GM19452 (cell line): ENCODE data around the gene TCF4.

Source experiments
- ATAC-seq: cut with Tn5 transposase; IDR thresholded peaks from one replicate; pipeline ENCODE4 v1.9.1; 2021; ENCODE audit not compliant: unreplicated experiment

Gene TCF4

GRCh38 chr18:55213586-55213985 is 374.4 kb downstream of the TCF4 start:
- no peak for ATAC-seq

DNA sequence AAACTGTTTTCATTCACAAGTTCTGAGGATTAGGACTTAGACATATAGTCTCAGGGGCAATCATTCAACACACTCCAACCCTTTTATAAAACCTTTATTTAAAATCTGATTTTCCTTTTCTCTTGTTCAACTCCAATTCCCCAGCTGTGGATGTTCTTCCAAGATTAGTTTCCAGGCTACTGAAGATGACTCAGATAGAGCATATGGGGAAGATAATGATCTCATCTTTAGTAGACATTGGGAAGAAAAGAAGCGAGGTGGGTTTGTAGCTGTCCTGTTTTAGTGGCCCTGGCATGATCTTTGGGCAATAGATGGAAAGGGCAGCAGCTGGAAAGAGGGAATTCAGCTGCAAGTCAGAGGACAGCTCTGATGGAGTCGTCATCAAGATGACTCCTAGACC is 381.1 kb downstream of the TCF4 start:
- ATAC-seq = no peak

- ATAC-seq = no peak
These were observed 385.6 kb downstream of the TCF4 start for GRCh38 chr18:55202232-55202917.

DNA sequence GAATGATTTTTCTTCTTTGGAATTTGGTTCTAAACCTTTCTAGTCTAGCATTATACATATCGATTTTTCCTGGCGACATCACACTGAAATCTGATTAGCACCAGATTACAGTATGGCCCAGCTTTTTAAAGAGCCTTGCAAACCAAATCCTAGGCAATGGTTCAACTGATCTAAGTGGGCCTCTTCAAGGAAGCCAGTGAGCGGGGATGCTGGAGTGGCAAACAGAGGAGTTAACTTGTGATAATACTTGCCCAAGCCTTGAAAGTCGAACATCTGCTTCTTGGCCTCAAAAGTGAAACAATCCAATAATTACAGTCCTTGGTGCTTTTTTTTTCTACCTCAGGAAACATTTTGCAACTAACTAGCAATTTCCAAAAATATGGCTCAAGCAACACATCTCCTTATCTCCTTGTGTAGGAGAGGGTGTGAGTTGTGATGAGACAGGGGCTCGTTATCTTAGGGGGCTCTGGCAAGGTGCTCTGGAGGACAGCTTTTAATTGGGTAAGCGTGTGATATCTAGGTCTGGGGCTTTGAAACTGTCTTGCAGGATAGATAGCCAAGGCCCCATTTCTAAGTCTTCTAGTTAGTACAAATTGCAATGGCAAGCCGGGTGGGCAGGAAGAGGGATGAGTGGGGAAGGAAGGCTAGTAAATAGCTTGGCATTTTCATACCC is 388.6 kb downstream of the TCF4 start:
- no peak for ATAC-seq

GRCh38 chr18:55195863-55196262 is 392.1 kb downstream of the TCF4 start:
- no peak for ATAC-seq

DNA sequence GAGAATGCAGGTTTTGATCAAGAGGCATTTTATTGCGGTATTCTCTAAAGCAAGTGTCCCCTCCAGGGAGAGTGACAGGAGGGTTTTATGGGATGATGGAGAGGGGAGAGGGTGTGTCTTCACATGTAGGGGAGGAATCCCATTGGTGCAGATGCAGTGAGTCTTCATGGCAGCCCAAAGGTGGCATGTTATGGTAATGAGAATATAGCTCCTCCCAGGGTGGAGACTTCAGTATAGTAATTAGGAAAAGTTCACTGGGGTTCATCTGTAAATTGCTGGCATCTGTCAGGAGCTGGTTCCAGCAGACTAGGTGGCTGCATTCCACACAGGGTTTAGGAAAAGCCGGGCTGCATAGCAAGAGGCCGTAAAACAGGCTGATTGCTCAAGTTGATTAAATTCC is 398.0 kb downstream of the TCF4 start:
- ATAC-seq = no peak

- ATAC-seq = no peak
These were observed 401.4 kb downstream of the TCF4 start for GRCh38 chr18:55186588-55186987.

DNA sequence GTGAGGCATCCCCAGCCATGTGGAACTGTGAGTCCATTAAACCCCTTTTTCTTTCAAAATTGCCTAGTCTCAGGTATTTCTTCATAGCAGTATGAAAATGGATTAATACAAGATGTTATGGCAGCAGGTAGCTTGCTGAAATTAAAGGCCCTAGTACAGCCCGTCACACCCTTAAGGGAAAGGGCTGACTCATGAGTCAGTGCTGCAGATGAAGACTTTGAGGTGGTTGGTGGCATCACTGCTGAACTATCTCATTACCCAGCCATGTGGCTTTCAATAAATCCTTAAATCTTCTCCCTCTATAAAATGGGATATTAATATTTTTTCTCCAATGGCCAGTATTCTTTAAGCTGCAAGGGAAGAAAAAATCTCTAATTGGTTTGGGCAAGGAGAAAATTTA is 402.6 kb downstream of the TCF4 start:
- ATAC-seq = no peak

DNA sequence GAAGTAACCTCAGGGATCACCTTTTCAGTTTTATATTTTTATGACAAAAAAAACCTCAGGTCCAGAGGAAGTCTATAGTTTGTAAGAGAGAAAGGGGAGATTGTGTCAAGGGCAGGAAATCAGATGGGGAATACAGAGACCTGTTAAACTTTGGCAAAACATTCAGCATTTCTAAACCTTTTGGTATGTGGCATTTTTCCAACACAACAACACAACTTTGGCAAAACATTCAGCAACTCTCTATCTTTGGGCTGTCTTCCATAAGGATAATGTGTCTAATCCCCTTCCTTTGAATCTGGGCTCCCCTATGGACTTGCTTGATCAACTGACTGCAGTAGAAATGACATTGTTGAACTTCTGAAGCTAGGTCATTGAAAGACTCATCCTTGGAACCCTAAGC is 408.2 kb downstream of the TCF4 start:
- ATAC-seq = no peak

GRCh38 chr18:55179425-55179824 is 408.6 kb downstream of the TCF4 start:
- no peak for ATAC-seq

DNA sequence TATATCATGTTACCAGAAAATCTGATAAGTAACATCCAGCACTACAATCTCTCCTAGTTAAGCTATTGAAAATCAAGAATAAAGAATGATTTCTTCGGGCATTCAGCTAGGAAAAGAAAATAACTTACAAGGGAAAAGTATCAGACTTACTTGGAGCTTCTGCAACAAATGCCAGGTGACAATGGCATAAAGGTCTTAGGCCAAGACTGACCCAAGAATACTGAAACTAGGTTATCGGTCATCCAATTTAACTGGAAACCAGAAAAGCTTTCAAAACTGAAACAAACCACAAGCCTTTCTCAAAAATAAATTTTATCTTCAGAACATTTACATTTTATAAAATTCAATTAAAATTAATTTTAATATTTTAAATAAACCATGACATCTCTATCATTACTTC is 414.7 kb downstream of the TCF4 start:
- no peak for ATAC-seq
